ENCODE results near the gene MEX3D.

The MEX3D gene

GRCh38 chr19:1593501-1593772, 25.3 kb upstream of the MEX3D start:
- DNase-seq (ENCODE audit: low spot score), result no peak

DNA sequence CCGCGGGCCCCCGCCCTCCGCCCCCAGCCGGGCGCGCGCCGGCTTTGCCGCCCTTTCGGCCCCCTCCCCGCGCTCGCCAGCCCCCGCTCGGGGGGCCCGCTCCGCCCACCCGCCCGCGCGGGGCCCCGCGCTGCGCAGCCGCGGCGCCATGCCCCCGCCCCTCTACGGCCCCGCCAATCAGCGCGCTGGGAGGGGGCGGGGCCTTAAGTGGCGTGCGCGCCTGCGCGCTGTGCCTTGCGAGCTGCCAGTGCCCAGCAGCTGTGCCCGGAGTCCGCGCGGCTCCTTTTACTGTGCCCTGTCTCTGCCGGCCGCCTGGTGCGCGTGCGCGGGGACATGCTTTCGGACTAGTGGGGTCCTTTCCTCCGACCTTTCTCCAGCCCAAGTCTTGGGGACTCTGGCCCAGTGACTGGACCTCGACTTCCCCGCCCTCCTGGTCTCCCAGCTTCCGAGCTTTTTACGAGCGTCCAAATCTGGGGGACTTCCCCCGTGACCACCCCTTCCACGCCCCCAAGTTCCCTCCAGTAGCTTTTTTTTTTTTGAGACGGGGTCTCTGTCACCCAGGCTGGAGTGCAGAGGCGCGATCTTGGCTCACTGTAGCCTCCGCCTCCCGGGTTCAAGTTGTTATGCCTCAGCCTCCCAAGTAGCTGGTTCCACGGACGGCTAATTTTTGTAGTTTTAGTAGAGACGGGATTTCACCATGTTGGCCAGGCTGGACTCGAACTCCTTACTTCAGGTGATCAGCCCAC, 24.8 kb upstream of the MEX3D start, which contains the start of gene MBD3:
Gene MBD3, minus strand, starts transcription at position 111 of the 746 bp plus-strand sequence. CDS start 234 bp downstream, outside the sequence.
- peak; percentile 97 for DNase-seq (ENCODE audit: low spot score)

DNA sequence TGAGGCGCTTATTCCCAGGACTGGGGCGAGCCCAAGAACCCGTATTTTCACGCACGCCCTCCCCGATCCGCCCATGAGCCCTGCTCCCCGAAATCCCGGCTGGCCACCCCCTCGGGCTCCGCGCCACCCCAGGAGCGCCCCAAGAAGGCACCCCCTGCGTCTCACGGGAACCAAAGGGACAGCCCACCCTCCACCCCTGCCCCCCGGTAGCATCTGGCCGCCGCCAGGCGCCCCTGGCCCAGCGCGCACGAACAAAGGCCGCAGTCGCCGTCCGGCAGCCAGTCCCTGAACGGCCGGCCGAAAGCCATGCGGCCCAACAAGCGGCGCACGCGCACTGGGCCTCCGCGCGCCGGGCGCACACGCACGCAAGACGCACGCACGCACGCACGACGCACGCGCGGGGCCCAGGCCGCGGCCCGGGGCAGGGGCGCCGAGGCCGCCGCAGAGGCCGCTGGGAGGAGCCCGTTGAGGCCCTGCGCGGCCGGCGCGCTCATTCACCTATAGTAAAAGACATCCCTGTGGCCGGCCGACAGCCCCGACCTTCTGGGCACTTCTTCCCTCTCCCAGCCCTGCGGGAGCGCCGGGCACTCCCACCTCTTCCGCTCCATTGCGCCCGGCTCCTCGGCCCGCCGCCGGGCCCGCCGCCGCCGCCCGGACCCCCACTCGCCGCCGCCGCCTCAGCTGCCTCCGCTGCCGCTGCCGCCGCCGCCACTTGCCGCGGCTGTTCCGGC, 24.1 kb upstream of the MEX3D start:
- peak; percentile 96 for DNase-seq (ENCODE audit: low spot score)

DNA sequence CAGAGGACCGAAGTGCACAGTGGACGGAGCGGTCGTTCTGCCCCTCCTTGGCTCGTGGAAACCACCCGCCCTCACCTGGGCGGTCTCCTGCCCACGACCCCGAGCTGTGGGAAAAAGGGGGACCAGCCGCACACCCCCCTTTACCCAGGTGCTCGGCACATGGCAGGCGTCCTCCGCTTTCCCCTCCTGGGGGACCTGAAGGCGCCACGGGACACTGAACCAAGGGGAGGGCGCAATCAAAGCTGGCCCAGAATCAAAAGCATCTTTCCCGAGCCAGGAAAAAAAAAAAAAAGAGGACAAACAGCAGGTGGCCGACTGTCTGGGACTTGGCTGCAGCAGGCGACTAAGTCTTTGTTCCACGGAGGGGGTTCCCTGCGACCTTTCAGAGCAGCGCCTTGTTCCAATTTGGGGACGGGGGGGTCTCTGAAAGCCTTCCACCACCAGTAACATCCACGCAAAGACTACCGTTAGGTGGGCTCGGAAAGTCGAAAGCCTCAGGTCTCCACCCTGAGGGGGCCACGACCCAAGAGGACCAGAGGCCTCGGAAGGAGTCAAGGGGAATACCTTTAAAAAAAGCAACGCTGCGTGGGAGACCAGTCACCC, 23.4 kb upstream of the MEX3D start:
- DNase-seq (ENCODE audit: low spot score), result peak; percentile 60

GRCh38 chr19:1590641-1591397, 22.7 kb upstream of the MEX3D start:
- DNase-seq (ENCODE audit: low spot score), result peak; percentile 84

- no peak for DNase-seq (ENCODE audit: low spot score)
Measured at GRCh38 chr19:1587872-1588271, 19.7 kb upstream of the MEX3D start.

- no peak for DNase-seq (ENCODE audit: low spot score)
Measured at GRCh38 chr19:1585243-1585580, 17.1 kb upstream of the MEX3D start.

- no peak for DNase-seq (ENCODE audit: low spot score)
Measured at GRCh38 chr19:1584500-1585242, 16.5 kb upstream of the MEX3D start.

- no peak for DNase-seq (ENCODE audit: low spot score)
Measured at GRCh38 chr19:1582201-1582600, 14.1 kb upstream of the MEX3D start.

GRCh38 chr19:1580957-1581356, 12.8 kb upstream of the MEX3D start:
- no peak for DNase-seq (ENCODE audit: low spot score)

- DNase-seq (ENCODE audit: low spot score), result no peak
Measured at GRCh38 chr19:1580382-1580781, 12.3 kb upstream of the MEX3D start.

DNA sequence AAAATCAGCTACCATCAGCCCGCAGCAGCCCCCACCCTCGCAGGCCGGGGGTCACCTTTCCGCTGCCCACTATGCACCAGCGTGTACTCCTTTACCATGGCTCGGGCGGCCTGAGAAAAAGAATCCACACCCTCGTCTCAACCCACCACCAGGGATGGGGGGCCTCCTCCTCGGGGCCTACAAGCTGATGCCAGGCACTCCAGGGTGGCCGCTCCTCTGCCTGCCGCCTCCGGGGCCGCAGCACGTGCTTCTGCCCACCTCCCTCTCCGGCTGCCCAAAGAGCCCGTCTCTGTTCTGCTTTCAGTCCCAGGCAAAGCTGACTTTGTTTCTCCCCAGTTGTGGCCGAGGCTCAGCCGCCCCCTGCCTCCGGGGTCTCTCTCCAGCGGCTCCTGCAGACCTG, 11.1 kb upstream of the MEX3D start:
- DNase-seq (ENCODE audit: low spot score), result no peak

DNA sequence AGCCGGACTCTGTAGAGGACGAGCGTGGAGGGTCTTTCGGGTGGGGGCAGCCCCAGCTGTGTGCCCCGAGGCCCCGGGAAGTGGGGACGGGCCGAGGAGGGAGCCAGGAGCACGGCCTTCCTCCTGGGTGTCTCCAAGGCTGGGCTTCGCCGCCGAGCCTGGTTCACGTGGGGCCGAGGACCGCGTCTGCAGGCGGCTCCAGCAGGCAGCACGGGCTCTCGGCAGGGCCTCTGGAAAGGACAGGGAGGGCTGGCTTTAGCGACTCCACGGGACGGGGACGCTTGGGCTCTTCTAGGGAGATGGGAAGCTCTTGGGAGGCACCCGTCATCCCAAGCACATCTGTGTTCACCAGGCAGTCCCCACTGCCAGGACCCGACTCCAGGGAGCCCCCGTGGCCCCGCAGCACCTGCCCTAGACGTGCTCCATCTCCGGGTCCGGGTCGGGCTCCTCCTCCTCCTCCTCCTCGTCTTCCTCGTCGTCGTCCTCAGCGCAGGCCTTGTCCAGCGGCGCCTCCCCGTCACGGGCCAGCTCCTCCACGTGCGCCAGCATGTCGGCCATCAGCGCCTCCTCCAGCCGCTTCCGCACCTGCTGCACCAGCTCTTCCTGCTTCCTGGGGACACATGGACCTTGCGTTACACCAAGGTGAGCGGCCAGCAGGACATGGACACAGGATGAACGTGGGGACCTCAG, 9.9 kb upstream of the MEX3D start:
- DNase-seq (ENCODE audit: low spot score), result no peak

DNA sequence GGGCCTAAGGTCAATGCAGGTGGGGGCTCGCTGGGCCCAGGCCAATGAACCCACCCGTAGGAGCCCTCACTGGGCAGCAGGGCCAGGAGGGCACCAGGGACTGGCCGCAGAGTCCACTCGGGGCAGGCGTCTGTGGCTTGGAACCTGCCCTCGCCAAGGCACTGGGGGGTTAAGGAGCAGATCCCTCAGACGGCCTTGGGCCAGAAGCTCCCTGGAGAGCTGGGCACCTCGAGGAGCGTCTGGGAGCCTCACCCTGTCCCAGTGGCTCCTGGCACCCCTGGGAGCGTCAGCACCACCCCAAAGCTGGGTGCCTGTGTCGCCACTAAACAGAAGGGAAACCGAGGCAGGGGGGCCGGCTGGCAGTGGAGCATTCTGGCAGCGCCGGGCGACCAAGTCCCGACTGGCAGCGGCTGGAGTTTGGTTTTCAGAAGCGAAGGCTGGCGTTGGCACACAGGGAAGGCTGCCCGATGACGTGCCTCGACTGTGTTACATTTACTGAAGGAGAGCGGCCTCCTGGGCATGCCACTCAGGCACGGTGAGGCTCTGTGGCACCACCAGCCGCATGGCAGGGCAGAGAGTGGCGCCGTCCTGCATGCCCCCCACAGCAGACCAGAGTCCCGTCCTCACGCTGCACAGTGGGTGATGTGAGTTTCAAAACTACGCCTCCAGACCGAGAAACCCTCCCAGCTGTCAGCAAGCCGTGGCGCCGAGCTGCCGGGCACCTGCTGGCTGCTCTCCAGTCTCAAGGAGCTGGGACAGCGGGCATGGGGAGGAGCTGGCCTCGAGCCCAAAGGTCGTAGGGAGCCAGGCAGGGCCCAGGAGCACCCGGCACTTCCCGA, 9.2 kb upstream of the MEX3D start:
- no peak for DNase-seq (ENCODE audit: low spot score)

DNA sequence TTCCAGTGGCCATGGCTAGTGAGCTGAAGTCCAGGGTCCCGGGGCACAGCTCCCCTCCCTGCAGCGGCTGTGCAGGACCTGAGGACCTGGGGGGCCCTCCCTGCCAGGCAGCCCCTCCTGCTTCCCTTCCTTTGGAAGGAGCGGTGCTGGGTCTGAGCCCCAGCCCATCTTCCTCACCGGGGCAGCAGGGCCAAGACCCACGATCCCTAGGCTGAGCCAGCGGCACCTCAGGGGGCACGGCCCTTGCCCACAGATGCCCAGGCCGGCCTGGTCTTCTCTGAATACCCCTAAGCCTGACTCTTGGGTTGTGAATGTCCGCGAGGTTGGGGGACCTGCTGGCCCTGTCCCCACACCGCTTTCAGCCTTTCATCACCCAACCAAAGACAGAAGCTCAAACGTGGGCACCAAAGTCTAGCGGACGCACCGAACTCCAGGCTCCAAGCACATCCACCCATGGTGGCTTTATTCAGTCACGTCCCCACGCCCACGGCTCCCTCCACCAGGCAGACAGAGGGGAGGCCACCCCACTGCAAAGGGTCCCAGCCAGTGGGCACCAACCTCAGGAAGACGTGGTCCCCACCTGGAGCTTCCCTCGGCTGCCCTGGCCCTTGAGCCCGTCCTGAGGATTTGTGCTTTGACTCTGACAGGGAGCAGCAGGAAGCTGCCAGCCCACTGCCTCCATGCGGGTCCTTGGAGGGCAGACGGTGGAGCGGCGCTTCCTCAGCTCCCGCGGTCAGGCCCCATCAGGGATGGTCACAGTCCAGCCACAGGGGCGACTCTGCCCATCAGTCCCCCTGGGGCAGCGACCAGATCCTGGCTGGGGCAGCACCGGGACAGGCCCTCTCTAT, 8.3 kb upstream of the MEX3D start:
- DNase-seq (ENCODE audit: low spot score), result no peak

GRCh38 chr19:1575323-1576241, 7.5 kb upstream of the MEX3D start:
- DNase-seq (ENCODE audit: low spot score), result no peak

DNA sequence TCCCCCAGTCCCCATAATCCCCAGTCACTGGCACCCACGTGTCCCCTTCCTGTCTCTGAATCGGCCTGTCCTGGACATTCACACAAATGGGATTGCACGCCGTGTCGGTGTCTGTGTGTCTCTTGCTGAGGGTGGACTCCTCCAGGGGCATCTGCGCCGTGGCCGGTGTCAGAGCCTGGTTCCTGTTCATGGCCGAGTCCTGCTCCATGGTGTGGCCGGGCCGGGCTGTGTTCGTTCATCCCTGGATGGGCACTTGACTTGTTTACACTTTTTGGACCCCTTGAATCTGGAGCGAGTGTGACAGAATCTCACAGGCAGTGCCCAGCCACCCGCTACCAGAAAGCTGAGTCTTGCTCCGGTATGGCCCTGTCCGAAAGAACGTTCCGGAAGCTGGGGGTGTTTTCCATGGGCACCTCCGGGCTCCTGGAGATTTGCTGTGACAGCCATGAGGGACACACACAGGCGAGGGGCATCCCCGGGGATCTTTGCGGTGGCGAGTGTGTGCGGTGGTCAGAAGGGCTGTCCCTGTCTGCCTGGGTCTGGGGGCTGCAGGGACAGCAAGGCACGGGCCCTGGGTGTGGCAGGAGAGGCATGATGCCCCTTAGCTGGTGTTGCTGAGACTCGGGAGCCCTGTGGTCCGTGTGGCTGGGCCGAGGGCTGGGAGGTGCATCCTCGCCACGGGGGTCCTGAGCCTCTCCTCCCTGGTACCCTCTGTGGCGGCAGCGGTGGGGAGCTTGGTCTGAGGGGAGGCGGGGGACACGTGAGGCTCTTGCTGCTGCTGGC, 6.4 kb upstream of the MEX3D start:
- no peak for DNase-seq (ENCODE audit: low spot score)

DNA sequence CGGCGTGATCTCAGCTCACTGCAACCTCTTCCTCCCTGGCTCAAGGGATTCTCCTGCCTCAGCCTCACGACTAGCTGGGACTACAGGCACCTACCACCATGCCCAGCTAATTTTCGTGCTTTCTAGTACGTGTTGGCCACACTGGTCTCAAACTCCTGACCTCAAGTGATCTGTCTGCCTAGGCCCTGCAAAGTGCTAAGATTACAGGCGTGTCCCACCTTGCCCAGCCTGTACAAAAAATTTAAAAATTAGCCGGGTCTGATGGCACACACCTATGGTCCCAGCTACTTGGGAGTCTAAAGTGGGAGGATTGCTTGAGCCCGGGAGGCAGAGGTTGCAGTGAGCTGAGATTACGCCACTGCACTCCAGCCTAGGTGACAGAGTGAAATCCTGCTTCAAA, 4.7 kb upstream of the MEX3D start:
- DNase-seq (ENCODE audit: low spot score), result no peak
